ENCODE measurements around the gene HSD17B1. TPM values are rescaled to one million over a fixed set of nuclear protein-coding genes. Genes with fewer than 3 reads are reported as not detected.
"Not testable (repeated sequence)": the region's sequence is repeated elsewhere in the genome, so short reads cannot be mapped to it uniquely, and the experiment has no call there.

HSD17B1 gene
- 1 to 10 TPM in 2 of 10 donors, under 1 TPM in 8; 0.50 to 2.3 (median 0.78) TPM for total RNA-seq
- polyA plus RNA-seq = 1 to 10 TPM; 2.2 to 2.6 TPM
- long read RNA-seq, donor 1, partial matches to known transcripts = 1 of 1 reads
- long read RNA-seq, donor 1, other reads (novel, unspliced or antisense) = 0 of 1 reads
- long read RNA-seq, donor 2, partial matches to known transcripts = 2 of 2 reads
- long read RNA-seq, donor 2, other reads (novel, unspliced or antisense) = 0 of 2 reads
- long read RNA-seq, donor 3 = 0 reads

- peaks cover 7 to 44% (median 33%) of the 10 kb centered on the region in 9 donors for H3K4me1 ChIP-seq
- peak within 1 kb of the TSS in 6 of 10 donors; percentile 86 to 97 (median 92) for H3K27ac ChIP-seq
- H3K4me3 ChIP-seq = peak within 1 kb of the TSS in 9 of 10 donors; percentile 69 to 96 (median 88)
- peaks cover 0 to 13% (median 0%) of the 10 kb centered on the region in 7 donors for H3K27me3 ChIP-seq
- DNase-seq; H3K9me3 ChIP-seq; ATAC-seq; H3K36me3 ChIP-seq; intact Hi-C loops (cut with DNase I): not testable (repeated sequence)
- WGBS, 2 donors = 80 to 91% methylated on average over 14 to 15 of the region's 15 CpGs
Observed at GRCh38 chr17:42552736-42553135, at the start of gene HSD17B1. HSD17B1 (plus strand) TSS chr17:42552923; CDS start chr17:42552934, 11 bp downstream.

GRCh38 chr17:42502926-42503325 lies 49.8 kb upstream of the HSD17B1 start:
- Histone ChIP-seq H3K27ac (no peak overlapping the region), H3K27me3 (no peaks in the 10 kb centered on the region), H3K36me3 (peaks cover 0 to 100% (median 55%) of the 10 kb centered on the region in 9 donors), H3K4me1 (no peaks in the 10 kb centered on the region), H3K4me3 (no peak overlapping the region), H3K9me3 (no peaks in the 10 kb centered on the region)
- intact Hi-C loops (cut with DNase I) = no loop called here
- ATAC-seq (no peak), DNase-seq (no peak)
- WGBS, 2 donors = 97 to 100% methylated on average over 1 of the region's 1 CpG
- no peak for TF ChIP-seq CTCF (IDR thresholded peaks at IDR 0.05)

GRCh38 chr17:42507671-42508070 lies 45.1 kb upstream of the HSD17B1 start:
- intact Hi-C loops (cut with DNase I) = no loop called here
- DNase-seq (no peak), ATAC-seq (no peak)
- no peak overlapping the region for H3K4me3 ChIP-seq
- WGBS, 2 donors = 93 to 94% methylated on average over 4 of the region's 4 CpGs
- peaks cover 0 to 99% (median 49%) of the 10 kb centered on the region in 9 donors for H3K36me3 ChIP-seq
- H3K9me3 ChIP-seq = no peaks in the 10 kb centered on the region
- H3K27me3 ChIP-seq = no peaks in the 10 kb centered on the region
- peaks cover 2 to 16% (median 7%) of the 10 kb centered on the region in 9 donors for H3K4me1 ChIP-seq
- no peak overlapping the region for H3K27ac ChIP-seq
- TF ChIP-seq CTCF (IDR thresholded peaks at IDR 0.05) = no peak

- no peak overlapping the region for H3K27ac ChIP-seq
- no peak overlapping the region for H3K4me3 ChIP-seq
- H3K9me3 ChIP-seq = no peaks in the 10 kb centered on the region
- intact Hi-C loops (cut with DNase I) = no loop called here
- H3K36me3 ChIP-seq = peaks cover 0 to 93% (median 45%) of the 10 kb centered on the region in 9 donors
- ATAC-seq (no peak), DNase-seq (no peak)
- TF ChIP-seq CTCF (IDR thresholded peaks at IDR 0.05) = no peak
- H3K27me3 ChIP-seq = no peaks in the 10 kb centered on the region
- H3K4me1 ChIP-seq = peaks cover 6 to 25% (median 13%) of the 10 kb centered on the region in 9 donors
- 75 to 80% methylated on average over 12 of the region's 12 CpGs for WGBS, 2 donors
Observed at GRCh38 chr17:42508426-42509165, 44.1 kb upstream of the HSD17B1 start.

Measured in heart right ventricle (tissue), 16 donors.